22Rv1 (cell line): ENCODE data around the gene UMODL1.

Source experiments
- ZFX ChIP-seq: fragments of 450-650 bp; IDR thresholded peaks from 2 replicates; pipeline ENCODE4 v1.6.1; 2017; ENCODE audit warnings: antibody characterized with exemption, borderline replicate concordance
- TF ChIP-seq, protein P1 (sequence below): fragments of 450-650 bp; IDR thresholded peaks from 2 replicates; pipeline ENCODE4 v1.5.1; 2017; ENCODE audit warnings: mild to moderate bottlenecking

DNA sequence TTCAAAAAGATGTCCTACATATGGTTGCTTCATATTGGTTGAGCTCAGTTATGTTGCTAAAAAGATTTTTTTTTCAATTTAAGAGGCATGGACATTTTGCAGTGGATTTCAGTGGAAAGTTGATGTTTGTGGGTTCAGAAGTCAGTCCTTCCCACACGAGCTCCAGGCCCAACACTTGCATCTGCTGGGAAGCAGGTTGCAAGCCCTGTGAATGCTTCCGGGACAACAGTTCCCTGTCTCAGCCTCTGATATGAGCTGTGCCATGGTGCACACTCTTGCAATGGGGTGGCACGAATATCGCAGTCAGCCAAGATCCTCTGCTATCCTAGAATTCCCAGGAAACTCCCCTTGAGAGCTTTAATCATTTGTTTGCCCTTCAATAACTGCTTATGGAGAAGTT, 117.5 kb downstream of the UMODL1 start:
- TF ChIP-seq, protein P1, sequence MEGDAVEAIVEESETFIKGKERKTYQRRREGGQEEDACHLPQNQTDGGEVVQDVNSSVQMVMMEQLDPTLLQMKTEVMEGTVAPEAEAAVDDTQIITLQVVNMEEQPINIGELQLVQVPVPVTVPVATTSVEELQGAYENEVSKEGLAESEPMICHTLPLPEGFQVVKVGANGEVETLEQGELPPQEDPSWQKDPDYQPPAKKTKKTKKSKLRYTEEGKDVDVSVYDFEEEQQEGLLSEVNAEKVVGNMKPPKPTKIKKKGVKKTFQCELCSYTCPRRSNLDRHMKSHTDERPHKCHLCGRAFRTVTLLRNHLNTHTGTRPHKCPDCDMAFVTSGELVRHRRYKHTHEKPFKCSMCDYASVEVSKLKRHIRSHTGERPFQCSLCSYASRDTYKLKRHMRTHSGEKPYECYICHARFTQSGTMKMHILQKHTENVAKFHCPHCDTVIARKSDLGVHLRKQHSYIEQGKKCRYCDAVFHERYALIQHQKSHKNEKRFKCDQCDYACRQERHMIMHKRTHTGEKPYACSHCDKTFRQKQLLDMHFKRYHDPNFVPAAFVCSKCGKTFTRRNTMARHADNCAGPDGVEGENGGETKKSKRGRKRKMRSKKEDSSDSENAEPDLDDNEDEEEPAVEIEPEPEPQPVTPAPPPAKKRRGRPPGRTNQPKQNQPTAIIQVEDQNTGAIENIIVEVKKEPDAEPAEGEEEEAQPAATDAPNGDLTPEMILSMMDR = no peak
- TF ChIP-seq ZFX = no peak
